SK-N-MC (cell line): ENCODE data around the gene TBXA2R.
"Not testable (repeated sequence)": the region's sequence is repeated elsewhere in the genome, so short reads cannot be mapped to it uniquely, and the experiment has no call there.

Source experiments
- EZH2 ChIP-seq: fragments of 200-600 bp; sonication (generic); IDR thresholded peaks from one replicate; pipeline ENCODE4 v1.6.1; 2017; ENCODE audit warnings: antibody characterized with exemption
- FOXP2 ChIP-seq: optimal IDR thresholded peaks from 2 replicates; pipeline ENCODE3; 2011; ENCODE audit warnings: mild to moderate bottlenecking, moderate library complexity; ENCODE audit not compliant: insufficient read depth; ENCODE audit errors: extremely low read length, control extremely low read depth
- POLR2AphosphoS5 ChIP-seq: IDR thresholded peaks from 2 replicates; pipeline ENCODE4 v1.6.1; 2012; ENCODE audit warnings: mild to moderate bottlenecking, low read depth, low read length, borderline replicate concordance

- TF ChIP-seq EZH2, FOXP2, POLR2AphosphoS5: not testable (repeated sequence)
Measured at GRCh38 chr19:3570042-3570441, 36.6 kb downstream of the TBXA2R start.
